GM18499 (cell line): Measurements from ENCODE around the gene ATAD3C.
A peak's percentile ranks its signal among the peaks of the same experiment; 100 is the strongest.
"Not testable (repeated sequence)": the region's sequence is repeated elsewhere in the genome, so short reads cannot be mapped to it uniquely, and the experiment has no call there.

Experiments
- ATAC-seq: cut with Tn5 transposase; IDR thresholded peaks from one replicate; pipeline ENCODE4 v1.9.1; 2021; ENCODE audit warnings: moderate number of reproducible peaks; ENCODE audit not compliant: insufficient read depth, unreplicated experiment

Gene ATAD3C, protein sequence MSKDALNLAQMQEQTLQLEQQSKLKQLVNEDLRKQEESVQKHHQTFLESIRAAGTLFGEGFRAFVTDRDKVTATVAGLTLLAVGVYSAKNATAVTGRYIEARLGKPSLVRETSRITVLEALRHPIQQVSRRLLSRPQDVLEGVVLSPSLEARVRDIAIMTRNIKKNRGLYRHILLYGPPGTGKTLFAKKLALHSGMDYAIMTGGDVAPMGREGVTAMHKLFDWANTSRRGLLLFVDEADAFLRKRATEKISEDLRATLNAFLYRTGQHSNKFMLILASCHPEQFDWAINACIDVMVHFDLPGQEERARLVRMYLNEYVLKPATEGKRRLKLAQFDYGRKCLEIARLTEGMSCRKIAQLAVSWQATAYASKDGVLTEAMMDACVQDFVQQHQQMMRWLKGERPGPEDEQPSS

DNA sequence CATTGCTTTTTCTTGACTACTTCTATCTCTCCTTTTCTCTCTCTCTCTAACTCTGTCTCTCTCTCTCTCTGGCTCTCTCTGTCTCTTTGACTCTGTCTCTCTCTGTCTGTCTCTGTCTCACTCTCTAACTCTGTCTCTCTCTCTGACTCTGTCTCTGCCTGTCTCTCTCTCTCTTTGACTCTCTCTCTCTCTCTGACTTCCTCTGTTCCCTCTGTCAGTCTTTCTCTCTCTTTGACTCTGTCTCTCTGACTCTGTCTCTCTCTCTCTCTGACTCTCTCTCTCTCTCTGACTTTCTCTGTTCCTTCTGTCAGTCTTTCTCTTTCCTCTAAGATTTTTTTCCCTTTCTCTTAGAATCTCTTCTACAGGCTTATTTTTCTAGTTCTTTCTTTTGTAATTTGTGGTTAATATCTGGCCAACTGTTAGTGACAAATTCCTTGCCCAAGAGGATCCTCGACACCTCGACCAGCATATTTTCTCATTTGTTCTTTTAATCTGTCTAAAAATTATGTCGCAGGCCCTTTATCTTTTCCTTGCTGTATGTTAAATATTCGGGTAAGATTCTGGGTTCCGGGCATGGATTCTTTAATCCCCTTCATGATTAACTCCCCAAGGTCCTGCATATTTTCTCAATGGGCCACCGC lies at the start of gene ATAD3C:
ATAD3C (plus strand) TSS at position 591 of the 641 bp plus-strand sequence. CDS start 995 bp downstream, outside the sequence.
- no peak for ATAC-seq

DNA sequence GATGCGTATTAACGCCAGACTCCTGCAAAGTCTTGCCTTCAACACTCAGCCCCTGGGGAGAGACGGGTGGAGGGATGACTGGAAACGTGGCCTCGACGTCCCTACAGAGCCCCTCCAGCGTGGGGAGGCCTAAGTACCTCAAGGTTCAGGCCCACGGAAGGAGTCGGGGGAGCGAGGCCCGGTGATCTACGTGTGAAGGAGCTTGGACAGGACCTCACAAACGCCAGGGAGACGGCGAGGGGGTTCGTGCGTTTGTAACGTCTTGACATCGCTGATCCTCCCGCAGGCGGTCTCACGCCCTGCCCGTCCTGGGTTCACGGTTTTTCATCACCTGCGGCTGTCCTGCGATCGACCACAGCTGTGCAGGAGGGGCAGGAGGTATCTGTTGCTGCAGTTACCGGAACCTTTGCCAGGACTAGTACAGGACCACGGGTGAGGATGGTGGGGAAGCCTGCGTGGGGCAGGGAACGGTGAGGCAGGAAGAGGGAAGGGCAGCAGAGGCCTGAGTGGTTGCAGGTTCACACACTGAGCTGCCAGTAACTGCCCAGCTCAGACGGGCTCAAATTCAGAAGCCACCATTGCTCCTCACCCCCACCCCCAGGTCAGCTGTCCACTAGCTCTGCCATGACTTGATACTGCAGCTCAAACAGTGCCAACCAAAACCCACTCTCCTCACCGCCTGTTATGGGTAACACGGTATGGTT lies 49.5 kb upstream of the ATAD3C start:
- no peak for ATAC-seq

DNA sequence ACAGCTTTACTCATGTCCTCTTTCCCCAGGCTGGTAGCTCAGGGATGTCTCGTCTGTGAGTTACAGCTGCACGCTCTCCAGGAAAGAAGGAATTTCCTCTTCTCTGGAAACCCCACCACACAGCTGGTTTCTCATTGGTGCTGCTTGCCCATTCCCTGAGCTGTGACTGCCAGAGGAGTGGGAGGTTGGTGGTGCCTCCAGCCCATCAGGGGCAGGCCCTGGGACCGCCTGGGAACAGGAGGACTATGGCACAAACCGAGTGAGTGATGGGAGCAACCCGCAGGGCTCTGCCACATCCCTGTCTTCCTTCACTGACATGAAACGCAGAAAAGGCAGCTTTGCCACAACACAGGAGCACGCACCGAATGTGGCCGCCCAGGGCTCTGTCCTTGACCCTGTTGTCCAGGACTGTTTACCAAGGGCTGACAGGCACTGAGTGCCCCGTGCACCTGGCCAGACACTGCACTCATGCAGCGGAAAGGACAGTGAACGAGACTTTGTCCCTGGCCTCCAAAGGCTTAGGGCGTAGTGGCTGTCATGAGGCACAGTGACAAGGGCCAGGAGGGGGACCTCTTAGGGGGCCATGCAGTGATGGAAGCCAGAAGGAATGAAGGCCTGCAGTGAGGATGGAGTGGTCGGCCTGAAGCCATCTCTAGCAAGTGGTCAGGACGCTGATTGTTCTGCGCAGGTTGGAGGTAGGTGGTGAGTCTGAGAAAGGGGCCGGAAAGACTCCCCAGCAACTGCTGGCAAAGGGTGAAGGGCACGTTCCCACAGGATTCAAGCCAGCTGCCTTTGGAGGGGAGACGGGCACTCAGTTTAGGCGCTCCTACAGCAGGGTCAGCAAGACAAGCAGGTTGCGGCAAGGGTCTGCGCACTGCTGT lies 48.7 kb upstream of the ATAD3C start:
- no peak for ATAC-seq

DNA sequence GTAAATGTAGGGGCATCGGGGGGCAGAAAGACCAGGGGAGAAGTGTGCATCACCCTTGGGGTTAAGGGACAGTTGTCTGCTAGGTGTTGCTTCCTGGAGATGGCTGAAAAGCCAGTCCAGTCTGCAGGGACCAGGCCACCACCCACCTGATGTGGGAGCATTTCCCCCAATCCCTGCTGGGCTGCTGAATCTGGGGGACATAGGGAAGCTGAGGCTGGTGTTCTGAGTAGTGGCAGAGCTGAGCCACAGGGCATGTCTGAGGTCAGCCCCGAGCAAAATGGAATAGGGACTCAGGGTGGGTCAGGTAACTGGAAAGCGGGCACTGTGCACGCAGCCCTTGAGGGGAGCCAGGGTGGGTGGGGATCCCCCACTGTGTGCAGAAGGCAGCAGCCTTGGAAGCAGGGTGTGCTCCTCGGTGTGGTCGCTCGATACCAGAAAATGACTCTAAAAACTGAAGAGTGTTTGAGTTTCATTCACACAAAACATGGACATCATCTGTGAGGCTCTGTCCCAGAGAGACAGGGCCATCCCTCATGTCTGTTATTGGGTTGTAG lies 48.0 kb upstream of the ATAD3C start:
- no peak for ATAC-seq

DNA sequence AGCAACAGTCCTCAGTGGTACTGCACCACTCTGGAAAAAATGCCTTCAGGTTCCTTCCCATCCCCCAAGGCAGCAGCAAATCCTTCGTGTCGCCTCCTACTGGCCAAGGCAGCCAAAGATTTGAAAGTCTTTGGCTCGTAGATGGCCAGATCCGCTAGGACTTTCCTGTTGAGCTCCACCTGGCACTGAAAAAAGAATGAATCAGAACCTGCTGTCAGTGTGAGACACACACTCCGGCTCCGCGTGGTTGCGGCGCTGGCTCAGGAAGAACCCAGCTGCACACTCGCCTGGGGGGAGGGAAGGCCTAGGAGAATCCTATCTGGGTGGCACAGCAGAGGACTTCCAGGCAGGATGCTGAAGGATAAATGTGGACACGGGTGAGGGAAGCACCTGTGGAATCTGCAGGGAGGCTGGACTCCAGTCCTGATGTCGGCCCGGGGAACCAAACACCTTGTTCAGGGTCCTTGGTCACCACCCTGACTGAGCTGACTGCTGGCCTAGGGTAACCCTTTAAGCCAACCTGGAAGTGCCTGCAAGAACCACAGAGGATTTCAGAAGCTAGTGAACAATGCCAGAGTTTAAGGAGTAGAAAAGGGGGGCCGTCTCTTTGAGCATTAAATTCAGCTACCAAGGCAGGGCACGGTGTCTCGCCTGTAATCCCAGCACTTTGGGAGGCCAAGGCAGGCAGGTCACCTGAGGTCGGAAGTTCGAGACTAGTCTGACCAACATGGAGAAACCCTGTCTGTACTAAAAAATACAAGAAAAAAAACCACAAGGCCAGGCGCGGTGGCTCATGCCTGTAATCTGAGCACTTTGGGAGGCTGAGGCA lies 47.2 kb upstream of the ATAD3C start:
- no peak for ATAC-seq

DNA sequence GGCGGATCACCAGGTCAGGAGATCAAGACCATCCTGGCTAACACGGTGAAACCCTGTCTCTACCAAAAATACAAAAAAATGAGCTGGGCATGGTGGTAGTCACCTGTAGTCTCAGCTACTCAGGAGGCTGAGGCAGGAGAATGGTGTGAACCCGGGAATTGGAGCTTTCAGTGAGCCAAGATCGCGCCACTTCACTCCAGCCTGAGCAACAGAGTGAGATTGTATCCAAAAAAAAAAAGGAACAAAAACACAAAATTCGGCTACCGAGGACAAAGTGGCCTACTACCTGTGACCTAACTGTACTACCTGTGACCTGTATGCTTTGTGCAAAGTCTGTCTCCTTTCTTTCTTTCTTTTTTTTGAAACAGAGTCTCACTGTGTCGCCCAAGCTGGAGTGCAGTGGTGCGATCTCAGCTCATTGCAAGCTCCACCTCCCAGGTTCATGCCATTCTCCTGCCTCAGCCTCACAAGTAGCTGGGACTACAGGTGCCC lies 46.5 kb upstream of the ATAD3C start:
- ATAC-seq = not testable (repeated sequence)

DNA sequence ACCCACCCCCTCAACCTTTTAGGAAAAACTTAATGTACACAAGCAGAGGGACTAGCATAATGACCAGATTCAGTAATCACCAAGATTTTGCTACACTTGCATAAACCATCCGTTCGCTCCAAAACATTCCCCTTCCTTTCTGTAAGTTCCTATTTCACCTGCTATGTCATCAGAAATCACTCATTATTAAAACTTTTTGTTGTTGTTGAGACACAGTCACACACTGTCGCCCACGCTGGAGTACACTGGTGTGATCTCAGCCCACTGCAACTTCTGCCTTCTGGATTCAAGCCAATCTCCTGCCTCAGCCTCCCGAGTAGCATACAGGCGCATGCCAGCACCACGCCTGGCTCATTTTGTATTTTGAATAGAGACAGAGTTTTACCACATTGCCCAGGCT lies 45.8 kb upstream of the ATAD3C start:
- no peak for ATAC-seq

DNA sequence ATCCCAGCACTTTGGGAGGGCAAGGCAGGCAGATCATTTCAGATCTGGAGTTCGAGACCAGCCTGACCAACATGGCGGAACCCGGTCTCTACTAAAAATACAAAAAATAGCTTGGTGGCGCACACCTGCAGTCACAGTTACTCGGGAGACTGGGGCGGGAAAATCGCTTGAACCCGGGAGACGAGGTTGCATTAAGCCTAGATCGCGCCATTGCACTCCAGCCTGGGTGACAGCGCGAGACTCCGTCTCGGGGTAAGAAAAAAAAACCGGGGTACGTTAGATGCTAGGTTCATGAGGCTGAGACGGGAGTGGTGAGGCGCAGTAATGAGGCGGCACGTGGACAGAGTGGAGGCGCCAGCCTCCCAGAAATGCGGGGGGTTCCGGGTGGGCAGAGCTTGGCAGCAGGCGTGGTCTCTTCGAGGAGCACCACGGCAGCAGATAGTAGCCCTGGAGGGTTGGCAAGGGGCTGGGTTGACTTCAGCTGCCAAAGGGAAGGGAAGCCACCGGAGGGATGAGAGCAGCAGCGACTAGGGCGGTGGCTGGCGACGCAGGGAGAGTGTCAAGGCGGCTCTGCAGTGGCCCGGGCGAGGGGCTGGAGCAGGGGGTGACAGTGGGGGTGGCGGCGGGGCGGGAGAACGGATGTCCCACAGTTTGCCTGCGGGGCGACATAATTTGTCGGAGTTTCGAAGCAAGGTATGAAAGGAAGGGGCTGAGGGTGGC lies 43.2 kb upstream of the ATAD3C start:
- no peak for ATAC-seq

DNA sequence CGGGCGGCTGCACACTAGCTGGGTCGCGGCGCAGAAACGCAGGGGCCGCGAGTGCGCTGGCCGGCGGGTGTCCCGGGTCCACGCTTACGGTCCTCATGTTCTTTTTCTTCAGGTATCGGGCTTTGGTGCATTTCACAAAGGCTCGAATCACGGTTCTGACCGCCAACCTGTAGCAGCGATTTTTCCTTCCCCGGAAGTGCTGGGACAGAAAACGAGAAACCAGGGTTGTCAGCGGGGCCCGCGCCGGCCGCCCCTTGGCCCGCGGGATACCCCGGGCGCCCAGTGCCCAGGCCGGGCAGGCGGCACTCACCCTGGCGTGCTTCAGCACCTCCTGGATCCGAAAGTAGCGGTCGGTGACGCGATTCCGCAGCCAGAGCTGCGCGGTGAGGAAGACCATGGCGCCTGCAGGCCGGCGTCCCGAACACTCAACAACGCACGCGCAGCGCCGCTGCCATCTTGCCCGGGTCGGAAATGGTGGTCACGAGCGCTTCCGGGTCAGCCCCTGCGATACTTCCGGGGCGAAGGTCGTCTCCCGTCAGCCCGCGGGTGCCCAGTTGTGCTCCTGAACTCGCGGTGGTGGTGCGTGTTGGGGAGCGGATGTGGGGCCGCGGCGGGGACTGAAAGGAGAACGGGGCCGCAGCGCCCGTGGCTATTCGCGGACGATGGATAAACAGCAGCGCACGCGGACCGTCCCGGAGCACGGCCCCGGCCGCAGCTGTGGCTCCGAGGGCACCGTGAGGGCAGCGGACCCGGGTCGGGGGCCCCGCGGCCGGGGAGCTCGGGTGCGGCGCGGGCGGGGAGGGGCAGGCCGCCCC lies 42.5 kb upstream of the ATAD3C start, which contains the start of gene MRPL20:
MRPL20 (minus strand) TSS at position 473 of the 815 bp plus-strand sequence; CDS start at position 397, 76 bp downstream.
- ATAC-seq = peak; percentile 85

DNA sequence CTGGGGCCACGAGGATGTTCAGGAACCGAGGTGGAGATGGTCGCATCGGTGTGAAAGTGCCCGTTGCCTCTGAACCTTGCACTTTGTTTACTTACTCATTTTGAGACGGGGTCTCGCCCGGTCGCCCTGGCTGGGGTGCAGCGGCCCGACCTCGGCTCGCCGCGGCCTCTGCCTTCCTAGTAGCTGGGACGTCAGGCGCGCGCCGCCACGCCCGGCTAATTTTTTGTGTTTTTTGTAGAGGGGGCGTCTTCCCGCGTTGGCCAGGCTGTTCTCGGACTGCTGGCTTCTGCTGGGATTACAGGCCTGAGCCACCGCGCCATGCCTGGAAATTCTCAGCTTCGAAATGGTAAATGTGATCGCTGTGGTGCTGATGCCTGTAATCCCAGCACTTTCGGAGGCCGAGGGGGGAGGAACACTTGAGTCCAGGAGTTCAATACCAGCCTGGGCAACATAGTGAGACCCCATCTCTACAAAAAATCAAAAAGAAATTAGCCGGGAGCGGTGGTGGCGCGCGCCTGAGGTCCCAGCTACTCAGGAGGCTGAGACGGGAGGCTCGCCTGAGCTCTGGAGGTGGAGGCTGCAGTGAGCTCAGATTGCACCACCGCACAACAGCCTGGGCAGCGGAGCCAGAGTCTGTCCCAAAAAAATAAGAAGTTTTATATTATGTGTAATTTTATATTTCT lies 41.7 kb upstream of the ATAD3C start:
- no peak for ATAC-seq

DNA sequence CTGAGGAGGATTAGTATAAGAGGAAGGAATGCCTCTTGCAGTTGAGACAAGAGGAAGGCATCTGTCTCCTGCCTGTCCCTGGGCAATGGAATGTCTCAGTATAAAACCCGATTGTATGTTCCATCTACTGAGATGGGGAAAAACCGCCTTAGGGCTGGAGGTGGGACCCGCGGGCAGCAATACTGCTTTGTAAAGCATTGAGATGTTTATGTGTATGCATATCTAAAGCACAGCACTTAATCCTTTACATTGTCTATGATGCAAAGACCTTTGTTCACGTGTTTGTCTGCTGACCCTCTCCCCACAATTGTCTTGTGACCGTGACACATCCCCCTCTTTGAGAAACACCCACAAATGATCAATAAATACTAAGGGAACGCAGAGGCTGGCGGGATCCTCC lies 39.3 kb upstream of the ATAD3C start:
- not testable (repeated sequence) for ATAC-seq

DNA sequence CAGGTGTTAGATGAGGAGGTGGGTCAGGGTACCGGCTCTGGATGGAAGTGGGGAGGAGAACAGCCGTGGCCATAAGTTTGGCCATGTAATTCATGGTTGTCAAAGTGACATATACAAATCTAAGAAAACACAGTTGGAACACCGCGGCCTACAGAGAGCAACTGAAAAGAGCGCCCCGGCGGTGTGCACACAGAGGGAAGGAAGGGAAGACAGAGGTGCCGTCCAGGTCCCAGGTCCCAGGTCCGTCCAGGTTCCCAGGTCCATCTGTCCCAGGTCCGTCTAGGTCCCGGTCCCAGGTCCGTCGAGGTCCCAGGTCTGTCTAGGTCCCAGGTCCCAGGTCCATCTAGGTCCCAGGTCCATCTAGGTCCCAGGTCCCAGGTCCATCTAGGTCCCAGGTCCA lies 37.9 kb upstream of the ATAD3C start:
- ATAC-seq = no peak

DNA sequence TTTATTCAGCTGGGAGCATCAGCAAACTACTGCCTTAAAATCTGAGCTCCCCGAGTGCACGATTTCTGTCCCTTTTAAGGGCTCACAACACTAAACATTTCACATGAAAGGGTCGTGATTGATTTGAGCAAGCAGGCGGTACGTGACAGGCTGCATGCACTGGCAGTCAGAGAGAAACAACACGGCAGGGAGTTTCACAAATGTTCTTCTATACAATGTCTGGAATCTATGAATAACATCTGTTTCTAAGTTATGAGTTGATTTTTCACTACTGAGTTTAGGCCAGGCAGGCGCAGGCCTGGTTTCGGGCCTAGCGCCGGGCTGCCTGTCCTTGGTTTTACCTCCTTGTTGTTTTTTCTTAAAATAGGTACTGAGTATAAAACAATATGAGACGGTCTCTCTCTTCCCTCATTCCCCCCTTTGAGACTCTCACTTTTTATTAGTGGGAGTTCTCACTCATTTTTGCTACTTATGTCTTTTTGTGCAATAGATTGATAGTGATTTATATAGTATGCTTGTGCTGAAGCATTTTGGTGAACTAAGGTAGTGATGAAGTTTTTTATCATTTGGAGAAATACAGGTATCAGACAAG lies 37.1 kb upstream of the ATAD3C start:
- ATAC-seq = not testable (repeated sequence)

DNA sequence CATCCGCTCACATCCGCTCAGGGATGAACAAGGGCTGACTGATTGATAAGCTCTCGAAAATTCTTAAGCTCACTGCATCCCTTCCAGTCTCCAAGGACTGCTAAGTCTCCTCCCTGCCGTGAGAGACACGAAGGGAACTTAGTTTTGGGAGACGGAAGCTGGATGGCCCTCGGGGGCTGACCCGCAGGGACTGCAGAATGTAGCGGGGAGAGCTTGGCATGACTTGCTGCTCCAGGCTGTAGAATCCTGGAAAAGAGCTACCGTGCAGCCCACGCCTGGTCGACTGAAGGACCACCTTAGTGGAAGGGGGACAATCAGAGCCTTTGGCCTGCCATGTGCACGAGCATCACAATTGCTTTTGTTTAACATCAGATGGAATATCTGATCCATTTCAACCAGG lies 33.7 kb upstream of the ATAD3C start:
- ATAC-seq = no peak

DNA sequence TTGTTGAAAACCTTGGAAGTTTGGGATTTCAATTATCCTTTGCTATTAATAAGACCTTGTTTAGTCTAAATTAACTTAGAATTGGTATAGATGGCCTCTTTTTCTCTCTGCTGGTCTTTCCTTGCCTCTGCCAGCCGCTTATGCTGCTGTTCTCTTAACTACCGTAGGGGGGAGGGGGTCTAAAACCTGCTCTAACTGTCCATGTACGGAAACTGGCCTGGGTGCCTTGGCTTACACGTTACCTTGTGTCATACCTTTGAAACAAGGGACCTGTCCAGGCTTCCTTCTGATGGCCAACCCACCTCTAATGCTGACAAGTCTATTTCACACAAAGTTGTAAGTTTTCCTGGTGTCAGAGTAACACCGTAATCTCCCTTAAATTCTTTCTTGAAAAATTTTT lies 32.1 kb upstream of the ATAD3C start:
- not testable (repeated sequence) for ATAC-seq

DNA sequence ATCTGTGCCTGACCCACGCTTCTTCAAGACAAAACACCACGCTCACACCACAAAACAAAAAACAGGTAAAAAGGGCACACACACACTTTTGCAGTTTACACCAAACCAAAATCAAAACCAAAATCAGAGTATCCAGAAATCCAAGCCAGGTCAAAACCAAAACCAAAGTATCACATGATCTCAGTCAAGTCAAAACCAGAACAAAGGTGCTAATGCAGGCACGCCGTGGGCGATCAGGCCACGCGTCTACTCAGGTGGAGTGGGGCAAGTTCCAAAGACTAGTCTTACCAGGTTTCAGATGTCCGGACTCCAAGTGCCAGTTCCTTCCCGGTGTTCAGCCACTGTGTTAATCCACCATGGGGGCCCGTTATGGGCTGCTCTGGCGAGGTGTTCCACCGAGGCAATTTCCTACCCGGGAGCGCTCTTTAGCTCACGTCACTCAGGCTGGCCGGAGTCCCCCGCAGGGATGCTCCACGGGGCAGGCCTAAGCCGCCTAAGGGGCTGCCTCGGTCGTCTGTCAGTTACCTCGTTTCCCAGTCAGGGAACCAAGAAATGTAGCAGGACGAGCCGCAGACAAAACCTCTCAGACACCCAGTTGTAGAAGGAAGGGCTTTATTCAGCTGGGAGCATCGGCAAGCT lies 31.5 kb upstream of the ATAD3C start:
- ATAC-seq = not testable (repeated sequence)
